ENCODE results near the gene ENC1.

Gene ENC1

GRCh38 chr5:74619308-74619707, 21.2 kb downstream of the ENC1 start:
- peaks cover 6% of the 10 kb centered on the region for H3K27me3 Mint-ChIP-seq

GRCh38 chr5:74618106-74618505, 22.4 kb downstream of the ENC1 start:
- Mint-ChIP-seq H3K9me3 (no peaks in the 10 kb centered on the region), H3K36me3 (no peaks in the 10 kb centered on the region), H3K27ac (no peak overlapping the region), H3K4me3 (no peak overlapping the region), H3K27me3 (peaks cover 6% of the 10 kb centered on the region), H3K4me1 (no peaks in the 10 kb centered on the region)
- DNase-seq (ENCODE audit: low spot score in 2 of 2) (no peak), ATAC-seq (ENCODE audit: low read depth) (no peak)

More at GRCh38 chr5:74619308-74619707, 21.2 kb downstream of the ENC1 start:
- no peaks in the 10 kb centered on the region for H3K9me3 Mint-ChIP-seq
- no peak overlapping the region for H3K4me3 Mint-ChIP-seq
- no peaks in the 10 kb centered on the region for H3K36me3 Mint-ChIP-seq
- ATAC-seq (ENCODE audit: low read depth) (no peak), DNase-seq (ENCODE audit: low spot score in 2 of 2) (no peak)
- H3K27ac Mint-ChIP-seq, result no peak overlapping the region
- no peaks in the 10 kb centered on the region for H3K4me1 Mint-ChIP-seq

- DNase-seq (ENCODE audit: low spot score in 2 of 2), result no peak
- no peak overlapping the region for H3K4me3 Mint-ChIP-seq
- no peak for ATAC-seq (ENCODE audit: low read depth)
- no peaks in the 10 kb centered on the region for H3K4me1 Mint-ChIP-seq
- no peaks in the 10 kb centered on the region for H3K9me3 Mint-ChIP-seq
- no peaks in the 10 kb centered on the region for H3K36me3 Mint-ChIP-seq
- H3K27ac Mint-ChIP-seq, result no peak overlapping the region
- H3K27me3 Mint-ChIP-seq, result peaks cover 6% of the 10 kb centered on the region
Measured at GRCh38 chr5:74617202-74617601, 23.3 kb downstream of the ENC1 start.

- no peak overlapping the region for H3K27ac Mint-ChIP-seq
- no peak for DNase-seq (ENCODE audit: low spot score in 2 of 2)
- no peaks in the 10 kb centered on the region for H3K36me3 Mint-ChIP-seq
- no peak overlapping the region for H3K4me3 Mint-ChIP-seq
- no peaks in the 10 kb centered on the region for H3K9me3 Mint-ChIP-seq
- H3K27me3 Mint-ChIP-seq, result peaks cover 6% of the 10 kb centered on the region
- ATAC-seq (ENCODE audit: low read depth), result no peak
- no peaks in the 10 kb centered on the region for H3K4me1 Mint-ChIP-seq
Measured at GRCh38 chr5:74616236-74617146, 24.0 kb downstream of the ENC1 start.

GRCh38 chr5:74613283-74613682, 27.2 kb downstream of the ENC1 start:
- H3K27me3 Mint-ChIP-seq, result peaks cover 2% of the 10 kb centered on the region
- no peaks in the 10 kb centered on the region for H3K4me1 Mint-ChIP-seq
- no peak overlapping the region for H3K4me3 Mint-ChIP-seq
- H3K9me3 Mint-ChIP-seq, result no peaks in the 10 kb centered on the region
- H3K36me3 Mint-ChIP-seq, result no peaks in the 10 kb centered on the region
- no peak overlapping the region for H3K27ac Mint-ChIP-seq
- DNase-seq (ENCODE audit: low spot score in 2 of 2) (no peak), ATAC-seq (ENCODE audit: low read depth) (no peak)

- H3K4me3 Mint-ChIP-seq, result no peak overlapping the region
- H3K27me3 Mint-ChIP-seq, result peaks cover 2% of the 10 kb centered on the region
- H3K27ac Mint-ChIP-seq, result no peak overlapping the region
- H3K9me3 Mint-ChIP-seq, result no peaks in the 10 kb centered on the region
- ATAC-seq (ENCODE audit: low read depth), result no peak
- no peaks in the 10 kb centered on the region for H3K4me1 Mint-ChIP-seq
- no peak for DNase-seq (ENCODE audit: low spot score in 2 of 2)
- no peaks in the 10 kb centered on the region for H3K36me3 Mint-ChIP-seq
Measured at GRCh38 chr5:74612045-74612444, 28.5 kb downstream of the ENC1 start.

- no peaks in the 10 kb centered on the region for H3K4me1 Mint-ChIP-seq
- H3K9me3 Mint-ChIP-seq, result no peaks in the 10 kb centered on the region
- DNase-seq (ENCODE audit: low spot score in 2 of 2), result no peak
- no peak overlapping the region for H3K27ac Mint-ChIP-seq
- no peaks in the 10 kb centered on the region for H3K27me3 Mint-ChIP-seq
- no peaks in the 10 kb centered on the region for H3K36me3 Mint-ChIP-seq
- no peak overlapping the region for H3K4me3 Mint-ChIP-seq
- no peak for ATAC-seq (ENCODE audit: low read depth)
Measured at GRCh38 chr5:74608736-74609601, 31.6 kb downstream of the ENC1 start.

GRCh38 chr5:74605759-74606158, 34.8 kb downstream of the ENC1 start:
- Mint-ChIP-seq H3K9me3 (no peaks in the 10 kb centered on the region), H3K27ac (no peak overlapping the region), H3K4me3 (no peak overlapping the region), H3K4me1 (peaks cover 2% of the 10 kb centered on the region), H3K27me3 (peaks cover 5% of the 10 kb centered on the region), H3K36me3 (no peaks in the 10 kb centered on the region)
- DNase-seq (ENCODE audit: low spot score in 2 of 2) (no peak), ATAC-seq (ENCODE audit: low read depth) (no peak)

- Mint-ChIP-seq H3K9me3 (no peaks in the 10 kb centered on the region), H3K27ac (no peak overlapping the region), H3K4me3 (no peak overlapping the region), H3K4me1 (peaks cover 2% of the 10 kb centered on the region), H3K27me3 (peaks cover 5% of the 10 kb centered on the region), H3K36me3 (no peaks in the 10 kb centered on the region)
- ATAC-seq (ENCODE audit: low read depth), result no peak
- no peak for DNase-seq (ENCODE audit: low spot score in 2 of 2)
Measured at GRCh38 chr5:74603376-74603775, 37.2 kb downstream of the ENC1 start.

- no peaks in the 10 kb centered on the region for H3K9me3 Mint-ChIP-seq
- no peaks in the 10 kb centered on the region for H3K36me3 Mint-ChIP-seq
- peaks cover 9% of the 10 kb centered on the region for H3K27me3 Mint-ChIP-seq
- no peak overlapping the region for H3K27ac Mint-ChIP-seq
- ATAC-seq (ENCODE audit: low read depth), result no peak
- H3K4me1 Mint-ChIP-seq, result peaks cover 2% of the 10 kb centered on the region
- no peak for DNase-seq (ENCODE audit: low spot score in 2 of 2)
- no peak overlapping the region for H3K4me3 Mint-ChIP-seq
Measured at GRCh38 chr5:74599148-74599547, 41.4 kb downstream of the ENC1 start.

GRCh38 chr5:74598731-74599130, 41.8 kb downstream of the ENC1 start:
- Mint-ChIP-seq H3K4me3 (no peak overlapping the region), H3K4me1 (peaks cover 2% of the 10 kb centered on the region), H3K27ac (no peak overlapping the region), H3K27me3 (peaks cover 9% of the 10 kb centered on the region), H3K36me3 (no peaks in the 10 kb centered on the region), H3K9me3 (no peaks in the 10 kb centered on the region)
- DNase-seq (ENCODE audit: low spot score in 2 of 2), result no peak
- no peak for ATAC-seq (ENCODE audit: low read depth)

- ATAC-seq (ENCODE audit: low read depth) (no peak), DNase-seq (ENCODE audit: low spot score in 2 of 2) (no peak)
- H3K27ac Mint-ChIP-seq, result no peak overlapping the region
- H3K4me1 Mint-ChIP-seq, result peaks cover 2% of the 10 kb centered on the region
- no peak overlapping the region for H3K4me3 Mint-ChIP-seq
- peaks cover 9% of the 10 kb centered on the region for H3K27me3 Mint-ChIP-seq
- H3K36me3 Mint-ChIP-seq, result no peaks in the 10 kb centered on the region
- no peaks in the 10 kb centered on the region for H3K9me3 Mint-ChIP-seq
Measured at GRCh38 chr5:74596927-74597326, 43.6 kb downstream of the ENC1 start.

GRCh38 chr5:74595143-74595925, 45.2 kb downstream of the ENC1 start:
- no peaks in the 10 kb centered on the region for H3K4me1 Mint-ChIP-seq
- H3K4me3 Mint-ChIP-seq, result no peak overlapping the region
- H3K9me3 Mint-ChIP-seq, result no peaks in the 10 kb centered on the region
- peaks cover 6% of the 10 kb centered on the region for H3K27me3 Mint-ChIP-seq
- H3K27ac Mint-ChIP-seq, result no peak overlapping the region
- DNase-seq (ENCODE audit: low spot score in 2 of 2) (no peak), ATAC-seq (ENCODE audit: low read depth) (no peak)
- no peaks in the 10 kb centered on the region for H3K36me3 Mint-ChIP-seq

Data from memory B cell (primary cell).